ENCODE results near the gene TTC31.

The TTC31 gene

DNA sequence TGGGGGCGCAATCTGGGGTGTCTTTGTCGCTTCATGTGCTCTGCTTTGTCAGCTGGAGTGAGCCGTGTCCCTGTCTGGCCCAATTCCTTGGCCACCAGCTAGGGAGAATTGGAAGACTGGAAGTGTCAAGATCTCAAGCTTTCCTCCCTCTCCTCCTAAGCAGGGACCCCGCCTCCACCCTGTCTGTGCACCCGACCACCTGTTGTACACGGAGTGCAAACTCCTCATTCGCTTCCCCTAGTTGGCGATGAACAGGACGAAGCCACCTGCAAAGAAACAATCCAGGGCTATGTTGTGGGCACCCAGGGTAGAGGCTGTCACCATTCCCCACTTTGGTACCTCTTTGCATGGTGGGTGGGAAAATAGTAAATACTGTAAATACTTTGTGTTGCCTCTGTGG, 44.9 kb downstream of the TTC31 start:
- no peak for DNase-seq

DNA sequence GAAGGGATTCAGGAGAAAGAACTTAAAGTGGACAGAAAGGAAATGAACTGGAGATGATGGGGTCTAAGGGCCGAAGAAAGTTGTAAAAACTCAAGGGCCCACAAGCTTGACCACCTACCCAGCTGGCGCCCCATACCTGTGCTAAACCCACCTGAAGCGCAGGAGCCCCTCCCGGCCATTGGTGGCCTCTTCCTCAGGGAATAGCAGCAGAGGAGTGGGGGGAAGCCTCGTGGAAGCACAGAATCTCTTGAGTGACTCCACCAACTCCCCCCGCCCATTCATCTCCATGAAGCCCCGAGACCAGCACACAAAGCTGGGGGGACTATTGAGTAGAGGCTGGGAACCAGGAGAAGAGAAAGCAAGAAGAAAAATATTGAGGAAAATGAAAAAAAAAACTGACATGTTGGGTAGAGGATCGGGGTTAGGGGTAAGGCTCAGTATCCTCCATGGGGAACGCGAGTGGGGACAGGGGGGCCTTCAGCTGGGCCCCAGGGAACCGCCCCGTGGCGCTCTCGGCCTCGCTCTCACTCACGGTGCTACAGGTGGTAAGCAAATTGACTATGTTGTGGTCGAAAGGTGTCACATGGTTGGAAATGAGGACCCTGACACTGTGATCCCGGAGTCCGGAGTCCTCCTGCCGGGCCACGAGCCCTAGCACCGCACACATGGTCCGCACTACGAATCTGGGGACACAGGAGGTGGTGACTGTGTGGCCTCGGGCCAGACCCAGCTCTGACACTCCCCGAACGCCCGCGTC, 45.9 kb downstream of the TTC31 start:
- DNase-seq = no peak

- DNase-seq = peak; percentile 100
These were observed 46.7 kb downstream of the TTC31 start, which contains the start of the genes AUP1 and HTRA2 for GRCh38 chr2:74529357-74530238. Gene AUP1, minus strand, starts transcription at chr2:74529706. Its CDS starts 77 bp downstream, at chr2:74529629. Gene HTRA2, plus strand, starts transcription at chr2:74529933. Its CDS starts 74 bp downstream, at chr2:74530007.

GRCh38 chr2:74530239-74531187, 47.6 kb downstream of the TTC31 start:
- peak; percentile 55 for DNase-seq

GRCh38 chr2:74531666-74532065, 48.8 kb downstream of the TTC31 start:
- DNase-seq = no peak

DNA sequence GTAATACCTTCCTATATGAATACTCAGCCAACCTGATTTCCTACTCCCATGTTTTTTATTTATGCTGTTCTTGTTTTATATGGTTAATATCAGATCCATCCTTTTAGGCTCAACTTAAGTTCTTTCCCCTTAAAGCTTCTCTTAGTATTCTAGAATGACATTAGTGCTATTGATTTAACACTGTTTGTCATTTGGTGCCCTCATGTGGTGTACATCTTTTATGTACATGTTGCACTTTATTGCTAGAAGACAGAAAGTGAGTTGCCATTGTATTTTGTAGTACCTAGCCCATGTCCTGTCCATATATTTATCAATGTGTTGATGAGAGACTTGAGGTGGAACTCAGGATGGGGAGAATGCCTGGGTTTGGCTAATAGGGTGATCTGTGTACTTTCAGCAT, 49.3 kb downstream of the TTC31 start:
- peak; percentile 52 for DNase-seq

DNA sequence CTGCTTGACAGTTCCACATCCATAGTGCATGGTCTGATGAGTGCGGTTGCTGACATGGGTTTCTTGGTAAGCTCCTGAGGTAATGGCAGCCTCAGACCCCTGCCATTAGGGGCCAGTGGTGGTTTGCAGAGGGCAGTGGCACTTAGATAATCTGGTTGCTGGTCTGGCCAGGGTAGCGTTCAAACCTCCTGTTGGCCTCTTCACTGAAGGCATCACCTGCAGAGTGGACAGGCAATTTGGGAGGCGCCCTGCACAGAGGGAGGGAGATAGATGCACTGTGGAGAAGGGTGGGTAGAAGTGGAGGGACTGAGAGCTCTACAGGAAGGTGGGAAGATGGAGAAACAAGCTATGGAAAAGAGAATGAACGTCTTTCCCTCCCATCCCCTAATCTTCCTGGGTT, 50.6 kb downstream of the TTC31 start:
- DNase-seq = no peak

DNA sequence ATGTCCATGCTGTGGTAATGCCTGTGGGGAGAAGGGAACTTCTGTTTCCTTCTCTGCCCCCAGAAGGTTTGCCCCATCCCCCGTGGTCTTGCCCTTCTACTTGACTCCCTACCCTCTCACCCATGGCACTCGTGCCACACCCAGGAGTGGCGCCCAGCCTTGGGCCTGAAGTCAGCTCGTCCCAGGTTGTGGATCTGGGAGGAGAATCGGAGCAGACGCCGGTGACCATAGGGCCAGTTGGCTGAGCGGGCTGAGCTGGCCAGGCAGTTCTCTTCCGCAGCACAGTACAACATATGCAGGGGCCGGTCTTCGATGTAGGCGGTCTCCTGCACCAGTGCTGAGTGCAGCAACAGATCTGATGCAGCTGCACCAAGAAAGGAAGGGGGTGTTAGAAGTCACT, 51.5 kb downstream of the TTC31 start:
- peak; percentile 27 for DNase-seq

- no peak for DNase-seq
These were observed 52.6 kb downstream of the TTC31 start for GRCh38 chr2:74535440-74535965.

DNA sequence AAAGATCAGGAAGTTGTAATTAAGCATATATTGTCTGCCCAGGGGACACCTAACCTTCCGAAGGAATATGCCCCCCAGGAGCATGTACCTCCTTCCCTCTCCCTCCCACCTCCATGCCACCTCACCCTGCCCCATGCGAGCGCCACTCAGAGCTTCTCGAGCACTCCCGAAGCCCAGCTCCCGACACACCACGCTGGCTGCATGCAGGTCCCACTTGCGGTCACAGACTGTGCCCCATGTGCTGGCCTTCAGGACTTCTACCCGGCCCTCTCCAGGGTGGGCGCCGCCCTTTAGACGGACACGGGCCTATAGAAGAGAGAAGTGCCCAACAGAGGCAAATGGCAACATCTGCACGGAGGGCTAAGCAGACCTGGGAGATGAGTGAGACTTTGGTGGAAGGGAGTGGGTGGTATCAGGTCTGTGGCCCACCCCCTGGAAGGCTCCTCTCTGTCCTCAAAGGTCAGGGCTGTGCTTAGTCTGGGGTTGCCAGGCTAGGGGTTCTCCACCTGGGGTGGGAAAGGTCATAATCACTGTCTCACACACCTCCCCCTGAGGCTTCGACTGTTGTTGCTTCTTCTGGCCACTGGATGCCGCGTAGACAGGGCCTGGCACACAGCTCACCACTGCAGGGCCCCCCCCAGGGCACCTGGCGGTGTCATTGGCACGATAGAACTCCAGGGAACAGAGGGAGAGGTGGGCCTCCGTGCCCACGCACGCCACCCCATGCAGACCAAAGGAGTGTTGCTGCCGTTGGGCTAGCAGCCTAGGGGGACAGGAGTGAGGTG, 53.5 kb downstream of the TTC31 start:
- no peak for DNase-seq

DNA sequence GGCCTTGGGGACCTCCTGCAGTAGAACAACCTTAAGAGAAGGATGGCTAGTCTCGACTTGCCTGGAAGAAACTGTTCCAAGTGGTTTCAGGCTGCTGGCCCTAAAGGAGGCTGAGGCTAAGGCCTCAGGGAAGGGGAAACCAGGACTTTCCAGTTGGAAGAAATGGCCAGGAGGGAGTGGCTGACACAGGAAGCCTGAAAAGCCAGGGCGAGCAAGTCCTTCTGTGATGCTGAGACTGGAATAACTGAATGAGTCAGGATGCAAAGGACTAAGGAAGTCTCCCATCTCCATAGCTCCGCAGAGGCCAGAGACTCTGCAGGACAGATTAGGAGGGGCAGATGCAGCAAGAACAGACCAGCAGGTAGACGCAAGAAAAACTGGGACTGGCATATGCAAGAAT, 54.3 kb downstream of the TTC31 start:
- no peak for DNase-seq

GRCh38 chr2:74538881-74539339, 56.0 kb downstream of the TTC31 start:
- no peak for DNase-seq

GRCh38 chr2:74540291-74540690, 57.4 kb downstream of the TTC31 start:
- DNase-seq = no peak

- DNase-seq = no peak
These were observed 60.1 kb downstream of the TTC31 start for GRCh38 chr2:74542978-74543377.

All from HCEC 1CT (cell line).